ENCODE results near the gene STK39.
A peak's percentile ranks its signal among the peaks of the same experiment; 100 is the strongest.
"Not testable (repeated sequence)": the region's sequence is repeated elsewhere in the genome, so short reads cannot be mapped to it uniquely, and the experiment has no call there.

Gene STK39

DNA sequence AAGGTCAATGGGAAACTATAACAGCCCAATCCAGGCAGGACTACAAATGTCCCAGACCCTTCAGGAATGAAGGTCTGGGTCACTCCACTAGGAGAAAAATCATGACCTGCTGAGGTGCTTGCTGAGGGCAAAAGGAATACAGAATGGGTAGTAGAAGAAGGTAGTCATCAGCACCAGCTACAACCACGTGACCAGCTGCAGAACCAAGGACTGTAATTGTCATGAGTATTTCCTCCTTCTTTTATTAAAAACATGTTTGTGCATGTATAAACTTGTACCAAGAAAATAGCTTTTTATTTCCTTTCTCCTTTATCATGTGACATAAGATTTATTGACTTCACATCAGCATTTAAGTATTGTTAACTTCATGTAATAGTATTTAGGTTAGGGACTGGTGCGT, 15.5 kb upstream of the STK39 start:
- 85 to 100% methylated on average over 2 of the region's 2 CpGs for WGBS, 2 experiments

GRCh38 chr2:168256448-168256847, 9.1 kb upstream of the STK39 start:
- Histone ChIP-seq H3K4me1 (ENCODE audit: control insufficient read depth, insufficient read depth, low read length) (no peaks in the 10 kb centered on the region), H3K36me3 (ENCODE audit: control insufficient read depth, insufficient read depth, low read length) (no peaks in the 10 kb centered on the region), H3K9me3 (ENCODE audit: control insufficient read depth, low read length) (no peaks in the 10 kb centered on the region), H3K27ac (ENCODE audit: insufficient read depth, low read depth, low read length, poor library complexity, severe bottlenecking) (no peak overlapping the region), H3K27me3 (ENCODE audit: control insufficient read depth, insufficient read depth, low read length, poor library complexity, severe bottlenecking) (no peaks in the 10 kb centered on the region), H3K4me3 (ENCODE audit: insufficient read depth, low read depth, low read length) (no peak overlapping the region)
- WGBS, 2 experiments = 86 to 91% methylated on average over 2 of the region's 2 CpGs

More for the DNA sequence above, 15.5 kb upstream of the STK39 start:
- not testable (repeated sequence) for H3K27ac ChIP-seq (ENCODE audit: insufficient read depth, low read depth, low read length, poor library complexity, severe bottlenecking); H3K4me3 ChIP-seq (ENCODE audit: insufficient read depth, low read depth, low read length); H3K9me3 ChIP-seq (ENCODE audit: control insufficient read depth, low read length); H3K4me1 ChIP-seq (ENCODE audit: control insufficient read depth, insufficient read depth, low read length); H3K36me3 ChIP-seq (ENCODE audit: control insufficient read depth, insufficient read depth, low read length); H3K27me3 ChIP-seq (ENCODE audit: control insufficient read depth, insufficient read depth, low read length, poor library complexity, severe bottlenecking)

GRCh38 chr2:168255866-168256265, 8.5 kb upstream of the STK39 start:
- no peak overlapping the region for H3K4me3 ChIP-seq (ENCODE audit: insufficient read depth, low read depth, low read length)
- no peaks in the 10 kb centered on the region for H3K9me3 ChIP-seq (ENCODE audit: control insufficient read depth, low read length)
- H3K36me3 ChIP-seq (ENCODE audit: control insufficient read depth, insufficient read depth, low read length) = no peaks in the 10 kb centered on the region
- H3K4me1 ChIP-seq (ENCODE audit: control insufficient read depth, insufficient read depth, low read length) = no peaks in the 10 kb centered on the region
- WGBS, 2 experiments = 89 to 97% methylated on average over 3 of the region's 3 CpGs
- no peaks in the 10 kb centered on the region for H3K27me3 ChIP-seq (ENCODE audit: control insufficient read depth, insufficient read depth, low read length, poor library complexity, severe bottlenecking)
- H3K27ac ChIP-seq (ENCODE audit: insufficient read depth, low read depth, low read length, poor library complexity, severe bottlenecking) = no peak overlapping the region

DNA sequence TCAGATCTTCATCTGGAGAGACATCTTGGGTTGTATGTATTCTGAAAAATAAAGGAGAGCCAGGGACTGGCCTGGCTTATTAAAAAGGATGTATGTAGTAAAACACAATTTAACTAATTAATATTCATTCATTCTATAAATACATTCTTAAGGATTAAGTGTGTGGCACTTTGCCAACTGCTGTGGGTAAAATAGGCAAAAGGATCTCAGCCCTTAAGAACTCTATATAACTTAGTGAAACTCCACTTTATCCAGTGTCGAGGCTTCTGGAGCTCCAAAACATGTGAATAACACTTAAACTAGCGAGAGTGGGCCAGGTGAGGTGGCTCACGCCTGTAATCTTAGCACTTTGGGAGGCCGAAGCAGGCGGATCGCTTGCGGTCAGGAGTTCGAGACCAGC, 7.7 kb upstream of the STK39 start:
- Histone ChIP-seq H3K4me3 (ENCODE audit: insufficient read depth, low read depth, low read length) (no peak overlapping the region), H3K4me1 (ENCODE audit: control insufficient read depth, insufficient read depth, low read length) (no peaks in the 10 kb centered on the region), H3K27ac (ENCODE audit: insufficient read depth, low read depth, low read length, poor library complexity, severe bottlenecking) (no peak overlapping the region), H3K9me3 (ENCODE audit: control insufficient read depth, low read length) (no peaks in the 10 kb centered on the region), H3K27me3 (ENCODE audit: control insufficient read depth, insufficient read depth, low read length, poor library complexity, severe bottlenecking) (peaks cover 1% of the 10 kb centered on the region), H3K36me3 (ENCODE audit: control insufficient read depth, insufficient read depth, low read length) (no peaks in the 10 kb centered on the region)
- WGBS, 2 experiments = 92 to 96% methylated on average over 8 of the region's 8 CpGs

DNA sequence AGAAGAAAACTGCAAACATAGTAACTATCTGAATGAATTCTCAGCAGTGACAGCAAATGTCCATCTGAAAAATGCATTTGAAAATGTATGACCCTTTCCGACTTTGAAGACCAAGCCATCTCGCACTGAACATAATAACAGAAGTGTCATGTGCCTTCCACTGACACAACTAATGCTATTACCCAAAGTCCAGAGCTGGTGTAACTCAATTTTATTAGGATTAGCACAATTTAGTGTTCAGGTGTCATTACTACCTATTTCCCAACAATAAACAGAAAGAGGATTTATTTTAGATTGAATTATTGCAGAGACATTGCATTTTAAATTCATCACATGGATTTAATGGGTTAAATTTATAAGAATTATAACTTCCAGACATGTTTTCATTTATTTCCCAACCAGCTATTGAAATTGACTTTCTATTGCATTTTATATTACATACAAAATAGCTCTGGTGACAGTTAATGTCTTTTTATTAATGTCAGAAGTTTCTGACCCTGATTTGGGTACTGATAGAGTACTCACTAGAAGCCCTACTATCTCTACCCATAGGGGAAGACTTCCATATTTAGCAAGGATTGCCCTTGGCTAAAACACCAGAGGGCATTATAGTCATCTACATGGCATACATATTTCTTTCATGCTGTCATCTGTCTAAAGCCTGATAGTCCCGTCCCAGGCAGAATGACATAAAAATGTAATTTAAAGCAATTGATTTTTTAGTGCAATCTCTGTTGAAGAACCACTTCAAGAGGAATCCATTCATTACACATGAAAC, 7.0 kb upstream of the STK39 start:
- H3K9me3 ChIP-seq (ENCODE audit: control insufficient read depth, low read length) = no peaks in the 10 kb centered on the region
- WGBS, 2 experiments = 97 to 98% methylated on average over 2 to 3 of the region's 3 CpGs
- no peak overlapping the region for H3K4me3 ChIP-seq (ENCODE audit: insufficient read depth, low read depth, low read length)
- H3K36me3 ChIP-seq (ENCODE audit: control insufficient read depth, insufficient read depth, low read length) = no peaks in the 10 kb centered on the region
- H3K27ac ChIP-seq (ENCODE audit: insufficient read depth, low read depth, low read length, poor library complexity, severe bottlenecking) = no peak overlapping the region
- H3K4me1 ChIP-seq (ENCODE audit: control insufficient read depth, insufficient read depth, low read length) = no peaks in the 10 kb centered on the region
- peaks cover 9% of the 10 kb centered on the region for H3K27me3 ChIP-seq (ENCODE audit: control insufficient read depth, insufficient read depth, low read length, poor library complexity, severe bottlenecking)

DNA sequence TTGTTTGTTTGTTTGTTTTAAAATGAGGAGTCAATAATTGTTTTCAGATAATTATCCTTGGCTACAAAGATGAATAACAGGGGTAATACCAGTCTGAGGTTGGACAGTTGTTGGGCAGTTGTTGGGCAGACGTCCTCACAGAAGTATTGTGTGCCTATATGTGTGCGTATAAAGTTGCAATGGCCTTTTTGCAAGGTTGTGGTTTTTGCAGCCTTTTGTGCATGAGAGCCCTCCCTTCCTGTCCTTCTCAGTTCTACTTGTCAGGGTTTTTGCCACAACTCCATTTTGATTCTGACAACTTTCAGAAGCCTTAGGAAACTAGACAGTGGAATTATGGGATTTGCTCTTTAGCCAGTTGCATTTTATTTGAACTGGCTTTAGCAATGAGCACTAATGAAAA, 6.0 kb upstream of the STK39 start:
- Histone ChIP-seq H3K36me3 (ENCODE audit: control insufficient read depth, insufficient read depth, low read length) (no peaks in the 10 kb centered on the region), H3K27ac (ENCODE audit: insufficient read depth, low read depth, low read length, poor library complexity, severe bottlenecking) (no peak overlapping the region), H3K27me3 (ENCODE audit: control insufficient read depth, insufficient read depth, low read length, poor library complexity, severe bottlenecking) (peaks cover 18% of the 10 kb centered on the region), H3K9me3 (ENCODE audit: control insufficient read depth, low read length) (no peaks in the 10 kb centered on the region), H3K4me1 (ENCODE audit: control insufficient read depth, insufficient read depth, low read length) (no peaks in the 10 kb centered on the region), H3K4me3 (ENCODE audit: insufficient read depth, low read depth, low read length) (no peak overlapping the region)
- WGBS, 2 experiments = 93% methylated on average over 2 of the region's 2 CpGs

DNA sequence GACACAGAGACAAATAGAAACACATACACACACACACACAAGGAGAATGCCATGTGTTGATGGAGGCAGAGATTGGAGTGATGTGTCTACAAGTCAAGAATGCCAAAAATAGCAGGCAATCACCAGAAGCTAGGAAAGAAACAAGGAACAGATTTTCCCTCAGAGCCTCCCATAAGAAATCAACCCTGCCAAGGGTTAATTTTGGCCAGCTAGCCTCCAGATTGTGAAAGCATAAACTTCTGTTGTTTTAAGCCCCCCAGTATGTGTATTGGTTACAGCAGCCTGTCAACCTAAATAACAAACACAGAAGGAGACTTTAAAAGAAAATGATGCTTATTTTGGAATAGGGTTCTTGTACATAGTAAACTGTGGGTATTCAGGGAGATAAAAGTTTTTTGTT, 5.6 kb upstream of the STK39 start:
- Histone ChIP-seq H3K4me1 (ENCODE audit: control insufficient read depth, insufficient read depth, low read length) (no peaks in the 10 kb centered on the region), H3K9me3 (ENCODE audit: control insufficient read depth, low read length) (no peaks in the 10 kb centered on the region), H3K27ac (ENCODE audit: insufficient read depth, low read depth, low read length, poor library complexity, severe bottlenecking) (no peak overlapping the region), H3K36me3 (ENCODE audit: control insufficient read depth, insufficient read depth, low read length) (no peaks in the 10 kb centered on the region), H3K4me3 (ENCODE audit: insufficient read depth, low read depth, low read length) (no peak overlapping the region), H3K27me3 (ENCODE audit: control insufficient read depth, insufficient read depth, low read length, poor library complexity, severe bottlenecking) (peaks cover 22% of the 10 kb centered on the region)

GRCh38 chr2:168246483-168247340, 683 bp downstream of the STK39 start:
- Histone ChIP-seq H3K27me3 (ENCODE audit: control insufficient read depth, insufficient read depth, low read length, poor library complexity, severe bottlenecking) (peaks cover 30% of the 10 kb centered on the region), H3K4me1 (ENCODE audit: control insufficient read depth, insufficient read depth, low read length) (peaks cover 5% of the 10 kb centered on the region), H3K9me3 (ENCODE audit: control insufficient read depth, low read length) (no peaks in the 10 kb centered on the region), H3K36me3 (ENCODE audit: control insufficient read depth, insufficient read depth, low read length) (no peaks in the 10 kb centered on the region), H3K27ac (ENCODE audit: insufficient read depth, low read depth, low read length, poor library complexity, severe bottlenecking) (no peak overlapping the region), H3K4me3 (ENCODE audit: insufficient read depth, low read depth, low read length) (peak overlapping the region; percentile 63)
- WGBS, 2 experiments = 0% methylated on average over 93 to 95 of the region's 95 CpGs

- Histone ChIP-seq H3K36me3 (ENCODE audit: control insufficient read depth, insufficient read depth, low read length) (no peaks in the 10 kb centered on the region), H3K27me3 (ENCODE audit: control insufficient read depth, insufficient read depth, low read length, poor library complexity, severe bottlenecking) (peaks cover 30% of the 10 kb centered on the region), H3K9me3 (ENCODE audit: control insufficient read depth, low read length) (no peaks in the 10 kb centered on the region), H3K4me3 (ENCODE audit: insufficient read depth, low read depth, low read length) (peak overlapping the region; percentile 63), H3K4me1 (ENCODE audit: control insufficient read depth, insufficient read depth, low read length) (peaks cover 10% of the 10 kb centered on the region), H3K27ac (ENCODE audit: insufficient read depth, low read depth, low read length, poor library complexity, severe bottlenecking) (no peak overlapping the region)
- WGBS, 2 experiments = 19 to 21% methylated on average over 11 of the region's 11 CpGs
Measured at GRCh38 chr2:168246072-168246482, 1.3 kb downstream of the STK39 start.

GRCh38 chr2:168245074-168245825, 2.1 kb downstream of the STK39 start:
- no peaks in the 10 kb centered on the region for H3K36me3 ChIP-seq (ENCODE audit: control insufficient read depth, insufficient read depth, low read length)
- H3K9me3 ChIP-seq (ENCODE audit: control insufficient read depth, low read length) = no peaks in the 10 kb centered on the region
- H3K27ac ChIP-seq (ENCODE audit: insufficient read depth, low read depth, low read length, poor library complexity, severe bottlenecking) = no peak overlapping the region
- H3K4me1 ChIP-seq (ENCODE audit: control insufficient read depth, insufficient read depth, low read length) = peaks cover 16% of the 10 kb centered on the region
- H3K4me3 ChIP-seq (ENCODE audit: insufficient read depth, low read depth, low read length) = no peak overlapping the region
- 83 to 87% methylated on average over 7 of the region's 7 CpGs for WGBS, 2 experiments
- H3K27me3 ChIP-seq (ENCODE audit: control insufficient read depth, insufficient read depth, low read length, poor library complexity, severe bottlenecking) = peaks cover 30% of the 10 kb centered on the region

Measured in ectodermal cell (in vitro differentiated cells).